HepG2 (cell line): ENCODE measurements around the gene LRRC27. TPM values are rescaled to one million over a fixed set of nuclear protein-coding genes. Genes with fewer than 3 reads are reported as not detected.

ENCODE experiments used
- ATAC-seq: fragments of 200-7000 bp; cut with Tn5 transposase; 3 replicates; pipeline ENCODE4 v1.9.1; 2020; ENCODE audit warnings: mild to moderate bottlenecking, moderate library complexity
- BruUV-seq: library from RNA; stranded (reverse); fragments of 400-500 nt; replicated peaks from 2 replicates; lab custom pipeline; 2021; lab: Mats Ljungman, UMichigan
- CTCF ChIA-PET: fragments of 300-600 bp; formaldehyde crosslinking; extraction: SDS; loops from one replicate; lab custom pipeline; 2021; ENCODE audit warnings: low total read pairs, inconsistent platforms, low intra/inter-chr PET ratio; lab: Yijun Ruan, JAX
- POLR2A ChIA-PET: fragments of 350-600 bp; sonication (Branson Sonifier 250); formaldehyde crosslinking; loops from one replicate; lab custom pipeline; 2020; ENCODE audit warnings: antibody characterized with exemption, inconsistent platforms; lab: Yijun Ruan, JAX
- DNase-seq: peaks from one replicate; pipeline ENCODE4 v3.0.0-alpha.2; 2015; ENCODE audit warnings: low spot score
- FAIRE-seq: peaks from 3 replicates; lab custom pipeline; 2011; peaks lifted over from hg19 to GRCh38; lab: Jason Lieb, UNC
- H2AFZ ChIP-seq: one replicate; pipeline ENCODE4 v1.6.1; 2011; ENCODE audit warnings: low read length, inconsistent platforms
- H3K27ac ChIP-seq: fragments of 300-600 bp; 3 replicates; pipeline ENCODE4 v1.8.0; 2011; ENCODE audit warnings: mixed run types, mild to moderate bottlenecking, mixed read lengths, low read length, inconsistent platforms; ENCODE audit not compliant: insufficient read depth; ENCODE audit errors: extremely low read length
- H3K27me3 ChIP-seq, 2 experiments: fragments of 200-600 bp in 1 of 2; 2 replicates in 1 of 2; 3 replicates in 1 of 2; pipeline versions ENCODE4 v1.6.0 to v1.8.0; 2011; ENCODE audit warnings: low read length in 2 of 2, mild to moderate bottlenecking in 2 of 2, moderate library complexity in 2 of 2, inconsistent platforms in 1 of 2; ENCODE audit not compliant: insufficient read depth in 2 of 2, control insufficient read depth in 1 of 2
- H3K36me3 ChIP-seq, 2 experiments: fragments of 200-600 bp in 1 of 2; replicated peaks in 1 of 2; 2 replicates in 1 of 2; 3 replicates in 1 of 2; pipeline versions ENCODE4 v1.5.1 to v1.8.0; 2011; ENCODE audit warnings: low read length in 2 of 2, inconsistent platforms in 1 of 2; ENCODE audit not compliant: insufficient read depth in 2 of 2, control insufficient read depth in 1 of 2
- H3K4me1 ChIP-seq: 2 replicates; pipeline ENCODE4 v1.5.1; 2012; ENCODE audit warnings: low read length, inconsistent platforms; ENCODE audit not compliant: insufficient read depth
- H3K4me2 ChIP-seq: 2 replicates; pipeline ENCODE4 v1.6.0; 2011; ENCODE audit warnings: low read depth, low read length, inconsistent platforms
- H3K4me3 ChIP-seq, 3 experiments: fragments of 200-600 bp in 1 of 3; sonication (generic), shearing (Covaris generic) in 1 of 3; replicated peaks in 1 of 3; 2 replicates each; pipeline ENCODE4 v1.5.1; 2011 to 2016; ENCODE audit warnings: low read length in 3 of 3, inconsistent platforms in 2 of 3, low read depth in 2 of 3, mild to moderate bottlenecking in 2 of 3, control low read depth in 1 of 3, mixed read lengths in 1 of 3; ENCODE audit not compliant: insufficient read depth in 1 of 3
- H3K79me2 ChIP-seq: one replicate; pipeline ENCODE4 v1.6.1; 2011; ENCODE audit warnings: low read length, inconsistent platforms; ENCODE audit not compliant: insufficient read depth
- H3K9ac ChIP-seq: 2 replicates; pipeline ENCODE4 v1.6.0; 2011; ENCODE audit warnings: mild to moderate bottlenecking, low read depth, low read length, inconsistent platforms; ENCODE audit not compliant: insufficient read depth
- H3K9me3 ChIP-seq: 2 replicates; pipeline ENCODE4 v1.5.1; 2012; ENCODE audit warnings: mild to moderate bottlenecking, low read length
- H4K20me1 ChIP-seq: 2 replicates; pipeline ENCODE4 v1.6.0; 2011; ENCODE audit warnings: inconsistent platforms, mild to moderate bottlenecking, low read length, moderate library complexity; ENCODE audit not compliant: insufficient read depth
- FOXM1 ChIP-seq: sonication (generic); formaldehyde crosslinking; IDR thresholded peaks from 2 replicates; pipeline ENCODE4 v1.5.0; 2020; ENCODE audit warnings: missing genetic modification reagents
- HMGXB4 ChIP-seq, 2 experiments: sonication (generic) in 1 of 2; formaldehyde crosslinking in 1 of 2; IDR thresholded peaks; 2 replicates each; pipeline versions ENCODE4 v1.4.0 to v1.6.1; 2018 to 2020; ENCODE audit warnings: missing genetic modification reagents in 2 of 2, borderline replicate concordance in 1 of 2, low read depth in 1 of 2, mild to moderate bottlenecking in 1 of 2, missing biosample characterization in 1 of 2
- NPAS2 ChIP-seq: sonication (generic); formaldehyde crosslinking; IDR thresholded peaks from 2 replicates; pipeline ENCODE4 v1.8.0; 2022; ENCODE audit warnings: mild to moderate bottlenecking, missing genetic modification reagents, borderline replicate concordance
- SCMH1 ChIP-seq: sonication (generic); formaldehyde crosslinking; IDR thresholded peaks from 2 replicates; pipeline ENCODE4 v1.9.0; 2021; ENCODE audit warnings: missing genetic modification reagents, mild to moderate bottlenecking, borderline replicate concordance
- SP1 ChIP-seq, 2 experiments: fragments of 450-650 bp in 1 of 2; sonication (generic) in 1 of 2; formaldehyde crosslinking in 1 of 2; IDR thresholded peaks; 2 replicates each; pipeline versions ENCODE4 v1.4.0 to v1.6.1; 2016 to 2020; ENCODE audit warnings: missing genetic modification reagents in 1 of 2
- SRY ChIP-seq: sonication (generic); formaldehyde crosslinking; IDR thresholded peaks from 2 replicates; pipeline ENCODE4 v1.8.0; 2022; ENCODE audit warnings: mild to moderate bottlenecking, missing genetic modification reagents
- WGBS: methylation state at CpG from one replicate; pipeline ENCODE4 v1.1.6; 2017; ENCODE audit warnings: low lambda C conversion rate; 5-methylcytosine and 5-hydroxymethylcytosine counted together
- in situ Hi-C: cut with HindIII; loops from 2 replicates; pipeline ENCODE4 v1.10.0; 2017; ENCODE audit warnings: low pct_unique_long_range_greater_than_20kb; ENCODE audit not compliant: extremely low pct_ligation_motif_present
- intact Hi-C: fragments of 100-400 bp; cut with micrococcal nuclease; formaldehyde crosslinking; loops from one replicate; pipeline ENCODE4 v1.10.0; 2022; ENCODE audit not compliant: unreplicated experiment
- polyA plus RNA-seq, 8 experiments: library from polyadenylated mRNA; depleted of rRNA in 3 of 8; stranded (reverse) in 7 of 8; unstranded in 1 of 8; fragments of >200 nt; fragmentation: Illumina TruSeq in 4 of 8; extraction: Trizol in 4 of 8; gene quantifications; 2 replicates each; pipeline versions ENCODE4 v1.2.1 to v1.2.3, GENCODE V29; 2011 to 2016; ENCODE audit warnings: low read depth in 4 of 8, missing spikeins in 1 of 8, mixed read lengths in 1 of 8; ENCODE audit not compliant: insufficient read depth in 1 of 8
- total RNA-seq, 5 experiments: library from RNA; depleted of rRNA; stranded (reverse); fragments of >200 nt; fragmentation: Illumina TruSeq; extraction: Trizol; gene quantifications; 2 replicates each; pipeline ENCODE4 v1.2.3, GENCODE V29; 2016; ENCODE audit warnings: low read depth in 1 of 5

The LRRC27 gene
- total and polyA plus RNA-seq, 2 of the 13 experiments (the other 11 are each of a cell fraction or from before 2014, with no cell fraction given), result 4.2 to 4.6 TPM

GRCh38 chr10:132421847-132422751 lies 90.1 kb downstream of the LRRC27 start:
- H3K27ac ChIP-seq, result no peak overlapping the region
- H3K9ac ChIP-seq, result peak overlapping the region; percentile 62
- H4K20me1 ChIP-seq, result no peaks in the 10 kb centered on the region
- no peak for DNase-seq
- ChIA-PET POLR2A (interaction anchor here (0.9 to 2.2 kb wide), 5 partner anchors 7 to 25 kb away, joined by 3 to 6 read pairs (median 4); no protein-coding TSS in a partner anchor), CTCF (no interaction called here)
- in situ Hi-C loops (no loop called here), intact Hi-C loops (no loop called here)
- no peak for FAIRE-seq
- H3K9me3 ChIP-seq, result no peaks in the 10 kb centered on the region
- TF ChIP-seq SCMH1 (CRISPR knock-in tag) (no peak), FOXM1 (no peak), SRY (peak; percentile 36; the same call in 1 of the 2 replicates), NPAS2 (CRISPR knock-in tag) (no peak), SP1 (IDR thresholded peaks at IDR 0.05) (no peak), SP1 (CRISPR knock-in tag; IDR thresholded peaks at IDR 0.05) (no peak), HMGXB4 (CRISPR knock-in tag; IDR thresholded peaks at IDR 0.05; ENCODE audit: borderline replicate concordance in 1 of 2, low read depth in 1 of 2) (peak in 1 of 2 experiments; percentile 22; a peak in 2 of 4 replicates)
- H3K36me3 ChIP-seq, result no peaks in the 10 kb centered on the region
- H3K27me3 ChIP-seq, result peaks cover 0 to 2% of the 10 kb centered on the region in 2 experiments; a peak in 1 of 5 replicates
- WGBS, result 44% methylated on average over 12 of the region's 30 CpGs
- no peaks in the 10 kb centered on the region for H3K79me2 ChIP-seq
- H3K4me3 ChIP-seq, result peak overlapping the region; percentile 40 to 70 (median 45); a peak in 4 of 6 replicates
- peak; percentile 5 for ATAC-seq
- H3K4me1 ChIP-seq, result peaks cover 40% of the 10 kb centered on the region
- no peak overlapping the region for H2AFZ ChIP-seq
- BruUV-seq, result no TSS peak
- peak overlapping the region; percentile 85 for H3K4me2 ChIP-seq
